GM10266 (cell line): ENCODE measurements around the gene MYO5B.

Experiments used
- DNase-seq: peaks from one replicate; pipeline ENCODE4 v3.0.0; 2012; ENCODE audit errors: extremely low spot score
- TF ChIP-seq, protein P1 (sequence below): IDR thresholded peaks from 2 replicates; pipeline ENCODE4 v1.5.1; 2012; ENCODE audit warnings: mild to moderate bottlenecking, low read depth; ENCODE audit not compliant: control insufficient read depth, insufficient read depth; ENCODE audit errors: missing control alignments

MYO5B gene

DNA sequence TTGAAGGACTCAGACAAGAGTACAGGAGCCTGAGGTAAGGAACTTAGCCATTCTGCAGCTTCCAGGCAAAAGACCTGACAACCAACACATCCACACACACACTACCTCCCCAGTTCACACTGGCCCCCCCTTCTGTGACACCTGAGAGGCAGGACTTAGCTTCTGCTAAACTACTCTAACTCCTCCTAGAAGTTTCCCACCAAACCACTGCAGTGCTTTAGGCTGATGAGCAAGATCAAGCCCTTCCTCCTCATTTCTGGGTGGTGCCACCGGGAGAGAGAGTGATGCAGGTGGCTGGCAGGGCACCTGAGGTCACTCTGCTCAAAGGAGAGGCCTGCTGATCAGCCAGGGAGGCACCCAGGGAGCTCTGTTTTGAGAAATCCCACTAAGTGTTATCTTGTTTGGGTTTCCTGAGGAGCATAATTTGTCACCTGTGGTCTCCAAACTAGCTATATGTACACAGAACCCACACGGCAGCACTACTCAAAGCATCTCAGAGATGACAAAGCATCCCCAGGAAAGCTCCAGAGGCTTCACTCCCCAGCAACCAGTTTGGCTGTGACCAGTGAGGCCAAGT is 188.4 kb downstream of the MYO5B start:
- TF ChIP-seq, protein P1, sequence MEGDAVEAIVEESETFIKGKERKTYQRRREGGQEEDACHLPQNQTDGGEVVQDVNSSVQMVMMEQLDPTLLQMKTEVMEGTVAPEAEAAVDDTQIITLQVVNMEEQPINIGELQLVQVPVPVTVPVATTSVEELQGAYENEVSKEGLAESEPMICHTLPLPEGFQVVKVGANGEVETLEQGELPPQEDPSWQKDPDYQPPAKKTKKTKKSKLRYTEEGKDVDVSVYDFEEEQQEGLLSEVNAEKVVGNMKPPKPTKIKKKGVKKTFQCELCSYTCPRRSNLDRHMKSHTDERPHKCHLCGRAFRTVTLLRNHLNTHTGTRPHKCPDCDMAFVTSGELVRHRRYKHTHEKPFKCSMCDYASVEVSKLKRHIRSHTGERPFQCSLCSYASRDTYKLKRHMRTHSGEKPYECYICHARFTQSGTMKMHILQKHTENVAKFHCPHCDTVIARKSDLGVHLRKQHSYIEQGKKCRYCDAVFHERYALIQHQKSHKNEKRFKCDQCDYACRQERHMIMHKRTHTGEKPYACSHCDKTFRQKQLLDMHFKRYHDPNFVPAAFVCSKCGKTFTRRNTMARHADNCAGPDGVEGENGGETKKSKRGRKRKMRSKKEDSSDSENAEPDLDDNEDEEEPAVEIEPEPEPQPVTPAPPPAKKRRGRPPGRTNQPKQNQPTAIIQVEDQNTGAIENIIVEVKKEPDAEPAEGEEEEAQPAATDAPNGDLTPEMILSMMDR: no peak
- no peak for DNase-seq

DNA sequence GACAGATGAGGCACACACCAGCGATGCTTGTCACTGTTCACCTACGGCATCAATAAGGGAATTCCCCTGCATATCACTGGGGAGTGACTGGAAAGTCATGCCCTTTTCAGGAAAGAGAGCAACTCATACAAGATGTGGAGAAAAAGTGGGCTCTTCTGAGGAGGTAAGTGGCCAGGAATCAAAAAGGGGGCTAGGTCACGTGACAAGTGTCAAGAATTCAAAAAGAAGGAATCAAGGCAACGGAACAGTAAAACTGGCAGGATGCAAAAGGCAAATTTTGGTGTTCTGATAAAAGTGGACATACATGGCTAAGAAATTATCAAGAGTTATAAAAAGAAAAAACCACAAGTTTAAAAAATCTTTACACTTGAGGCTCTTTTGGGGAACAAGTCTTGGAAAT is 190.9 kb downstream of the MYO5B start:
- TF ChIP-seq, protein P1: no peak
- DNase-seq: no peak

- no peak for DNase-seq
- TF ChIP-seq, protein P1: no peak
Observed at GRCh38 chr18:50002781-50003180, 192.2 kb downstream of the MYO5B start.

DNA sequence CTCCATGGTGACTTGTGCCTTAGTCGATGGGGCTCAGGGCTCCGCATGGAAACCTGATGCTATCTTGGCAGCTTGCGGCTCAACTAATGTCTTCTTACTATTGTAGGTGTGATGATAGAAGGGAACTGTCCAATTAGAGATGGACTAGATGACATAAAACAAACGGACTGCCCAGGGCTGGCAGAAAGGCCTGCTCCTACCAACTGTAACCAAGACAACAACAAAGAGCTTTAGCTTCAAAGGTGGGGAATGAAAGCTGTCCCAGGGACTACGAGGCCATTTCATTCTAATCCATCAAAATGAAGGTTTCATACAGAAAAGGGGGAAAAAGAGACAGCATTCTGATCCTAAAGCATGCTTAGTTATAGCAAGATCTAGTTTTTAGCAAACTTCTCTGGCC is 194.7 kb downstream of the MYO5B start:
- DNase-seq: no peak
- TF ChIP-seq, protein P1: no peak

DNA sequence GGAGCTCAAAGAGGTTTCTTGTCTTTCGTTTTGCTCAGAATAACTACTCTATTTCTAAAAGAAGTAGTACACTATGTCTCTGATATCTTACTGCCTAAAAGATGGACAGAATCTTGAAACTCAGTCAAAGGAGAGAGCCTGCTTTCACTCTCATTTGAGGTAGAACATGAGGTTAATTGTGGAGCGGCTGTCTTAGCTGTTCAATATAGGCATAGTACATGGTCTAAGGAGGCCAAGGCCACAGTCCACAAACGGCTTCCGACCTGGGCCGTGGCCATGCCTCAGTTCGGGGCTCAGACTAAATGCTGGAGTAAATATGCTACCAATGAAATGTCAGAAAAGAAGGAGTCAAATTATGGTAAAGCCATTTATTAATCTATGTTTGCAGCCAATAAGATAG is 195.8 kb downstream of the MYO5B start:
- no peak for DNase-seq
- TF ChIP-seq, protein P1: no peak

GRCh38 chr18:49997558-49997957 is 197.4 kb downstream of the MYO5B start:
- TF ChIP-seq, protein P1: no peak
- no peak for DNase-seq

DNA sequence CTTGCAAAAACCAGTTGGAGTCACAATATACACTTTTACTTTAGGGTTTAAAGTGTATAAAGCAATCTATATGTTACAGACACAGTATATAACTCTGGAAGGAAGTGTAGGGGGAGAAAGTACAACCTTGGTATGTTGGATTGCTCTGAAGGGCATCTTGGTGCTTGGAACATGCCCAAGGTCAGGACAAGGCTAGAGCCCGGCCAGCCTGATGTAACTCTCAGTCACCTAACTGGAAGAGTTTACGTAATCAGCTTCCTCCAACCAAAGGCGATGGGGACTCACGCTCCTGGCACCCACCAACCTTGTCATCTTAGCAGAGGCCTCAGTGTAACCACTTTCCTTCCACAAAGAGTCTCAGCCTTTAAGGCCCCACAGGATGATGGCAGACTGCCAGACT is 200.5 kb downstream of the MYO5B start:
- TF ChIP-seq, protein P1: no peak
- no peak for DNase-seq
